Ishikawa (cell line): ENCODE measurements around the gene CERT1.

ENCODE experiments used
- CEBPB ChIP-seq: IDR thresholded peaks from 2 replicates; pipeline ENCODE4 v1.6.1; 2012
- EP300 ChIP-seq: IDR thresholded peaks from 2 replicates; pipeline ENCODE4 v1.6.1; 2012; ENCODE audit warnings: borderline replicate concordance
- NFIC ChIP-seq: IDR thresholded peaks from 2 replicates; pipeline ENCODE4 v1.6.1; 2012
- RAD21 ChIP-seq: IDR thresholded peaks from 2 replicates; pipeline ENCODE4 v1.6.1; 2012; ENCODE audit warnings: low read depth
- REST ChIP-seq: IDR thresholded peaks from 2 replicates; pipeline ENCODE4 v1.6.1; 2012; ENCODE audit warnings: low read depth, mild to moderate bottlenecking
- TAF1 ChIP-seq: IDR thresholded peaks from 2 replicates; pipeline ENCODE4 v1.6.1; 2012; ENCODE audit warnings: low read depth, mild to moderate bottlenecking
- TEAD4 ChIP-seq: IDR thresholded peaks from 2 replicates; pipeline ENCODE4 v1.6.1; 2012
- YY1 ChIP-seq: IDR thresholded peaks from 2 replicates; pipeline ENCODE4 v1.6.1; 2012; ENCODE audit warnings: low read depth
- TF ChIP-seq, protein P1 (sequence below): IDR thresholded peaks from 2 replicates; pipeline ENCODE4 v1.6.1; 2012

DNA sequence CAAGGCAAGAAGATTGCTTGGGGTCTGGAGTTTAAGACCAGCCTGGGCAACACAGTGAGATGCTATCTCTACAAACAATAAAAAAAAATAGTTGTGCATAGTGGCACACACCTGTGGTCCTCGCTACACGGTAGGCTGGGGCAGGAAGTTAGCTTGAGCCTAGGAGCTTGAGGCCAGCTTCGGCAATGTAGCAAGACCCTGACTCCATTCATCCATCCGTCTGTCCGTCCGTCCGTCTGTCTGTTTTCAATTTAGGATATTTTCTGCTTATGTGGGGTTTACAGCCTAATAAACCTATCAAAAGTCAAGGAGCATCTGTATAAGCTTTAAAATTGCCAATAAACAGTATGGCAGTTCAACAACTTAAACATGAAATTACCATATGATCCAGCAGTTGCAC lies 154.7 kb downstream of the CERT1 start:
- TF ChIP-seq EP300, result no peak
- TF ChIP-seq TEAD4, result no peak
- no peak for TF ChIP-seq TAF1
- TF ChIP-seq NFIC, result no peak
- TF ChIP-seq, protein P1, sequence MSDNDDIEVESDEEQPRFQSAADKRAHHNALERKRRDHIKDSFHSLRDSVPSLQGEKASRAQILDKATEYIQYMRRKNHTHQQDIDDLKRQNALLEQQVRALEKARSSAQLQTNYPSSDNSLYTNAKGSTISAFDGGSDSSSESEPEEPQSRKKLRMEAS, result no peak
- no peak for TF ChIP-seq CEBPB
- no peak for TF ChIP-seq RAD21
- TF ChIP-seq YY1, result no peak
- no peak for TF ChIP-seq REST
